Measurements from ENCODE around the gene ICAM2.
A peak's percentile ranks its signal among the peaks of the same experiment; 100 is the strongest.

The ICAM2 gene

GRCh38 chr17:63973930-63974593 is 46.4 kb downstream of the ICAM2 start:
- DNase-seq: no peak

GRCh38 chr17:63973247-63973646 is 47.2 kb downstream of the ICAM2 start:
- DNase-seq: no peak

GRCh38 chr17:63972796-63973195 is 47.6 kb downstream of the ICAM2 start, which contains the start of gene SCN4A:
Gene SCN4A (minus strand): TSS chr17:63972918. CDS start chr17:63972841, 77 bp downstream.
- no peak for DNase-seq

- no peak for DNase-seq
Observed at GRCh38 chr17:63969278-63969677, 51.2 kb downstream of the ICAM2 start.

GRCh38 chr17:63967953-63968352 is 52.5 kb downstream of the ICAM2 start:
- no peak for DNase-seq

GRCh38 chr17:63966646-63967264 is 53.7 kb downstream of the ICAM2 start:
- DNase-seq: no peak

GRCh38 chr17:63963123-63963522 is 57.3 kb downstream of the ICAM2 start:
- no peak for DNase-seq

GRCh38 chr17:63962298-63962744 is 58.1 kb downstream of the ICAM2 start:
- no peak for DNase-seq

GRCh38 chr17:63961355-63962212 is 58.8 kb downstream of the ICAM2 start:
- peak; percentile 91 for DNase-seq

GRCh38 chr17:63960430-63960829 is 60.0 kb downstream of the ICAM2 start:
- no peak for DNase-seq

GRCh38 chr17:63960006-63960405 is 60.4 kb downstream of the ICAM2 start:
- DNase-seq: no peak

GRCh38 chr17:63956296-63956920 is 64.0 kb downstream of the ICAM2 start:
- no peak for DNase-seq

GRCh38 chr17:63955791-63956190 is 64.6 kb downstream of the ICAM2 start:
- no peak for DNase-seq

- no peak for DNase-seq
Observed at GRCh38 chr17:63955232-63955631, 65.2 kb downstream of the ICAM2 start.

GRCh38 chr17:63954402-63955063 is 65.9 kb downstream of the ICAM2 start:
- DNase-seq: no peak

Data from hematopoietic multipotent progenitor cell treated with erythropoietin and hydrocortisone succinate and interleukin-3 and kit ligand, for 6 days (in vitro differentiated cells).